Frontal cortex (tissue), 1 donor: ENCODE results near the gene TSPAN2. TPM values are rescaled to one million over a fixed set of nuclear protein-coding genes. Genes with fewer than 3 reads are reported as not detected.

Source experiments
- total RNA-seq: library from RNA; depleted of rRNA; stranded (reverse); fragments of >200 nt; gene quantifications from one replicate; pipeline ENCODE4 v1.2.3, GENCODE V29; 2014

TSPAN2 gene
- total RNA-seq, 1 donor from 2014 or later, result 31.8 TPM

Other genes starting within 250 kb of the TSPAN2 start
- not detected for gene SYCP1, start 234.6 kb downstream of the TSPAN2 start, total RNA-seq
- not detected for gene TSHB, start 59.7 kb downstream of the TSPAN2 start, total RNA-seq
- gene NGF, start 248.7 kb upstream of the TSPAN2 start, total RNA-seq, result 0.82 TPM